Stomach (tissue), 4 donors: ENCODE results near the gene ZSWIM5.

Experiments used
- POLR2A ChIP-seq, 4 donors: fragments of 450-650 bp; IDR thresholded peaks; one replicate each; pipeline ENCODE4 v1.6.1; 2016; ENCODE audit warnings: antibody characterized with exemption in 4 of 4, control low read depth in 2 of 4, mild to moderate bottlenecking in 1 of 4, moderate library complexity in 1 of 4
- TF ChIP-seq, protein P1 (sequence below), 7 experiments: fragments of 450-650 bp in 4 of 7; fragments of 200-600 bp in 3 of 7; sonication (generic) in 3 of 7; IDR thresholded peaks; one replicate each; pipeline ENCODE4 v1.5.1; 2016 to 2019; ENCODE audit warnings: antibody characterized with exemption in 7 of 7, control low read depth in 2 of 7, mild to moderate bottlenecking in 1 of 7

DNA sequence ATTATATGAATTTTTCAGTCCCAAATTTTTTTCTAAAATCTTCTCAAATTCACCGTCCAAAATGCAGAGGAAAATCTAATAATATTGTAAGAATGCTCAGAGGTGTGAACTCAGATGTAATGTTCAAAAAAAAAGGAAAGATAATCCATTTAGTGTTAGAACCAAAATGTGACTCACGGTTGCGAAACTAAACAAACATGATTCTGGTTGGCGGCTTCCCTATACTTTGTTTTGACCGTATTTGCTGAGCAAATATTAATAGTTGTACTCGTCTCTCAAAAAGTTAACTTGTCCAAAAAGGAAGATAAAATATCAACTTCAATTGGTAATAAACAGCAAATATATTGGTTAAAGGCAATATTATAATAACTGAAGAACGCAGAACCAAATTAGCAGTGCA lies 34.4 kb downstream of the ZSWIM5 start:
- TF ChIP-seq, protein P1, sequence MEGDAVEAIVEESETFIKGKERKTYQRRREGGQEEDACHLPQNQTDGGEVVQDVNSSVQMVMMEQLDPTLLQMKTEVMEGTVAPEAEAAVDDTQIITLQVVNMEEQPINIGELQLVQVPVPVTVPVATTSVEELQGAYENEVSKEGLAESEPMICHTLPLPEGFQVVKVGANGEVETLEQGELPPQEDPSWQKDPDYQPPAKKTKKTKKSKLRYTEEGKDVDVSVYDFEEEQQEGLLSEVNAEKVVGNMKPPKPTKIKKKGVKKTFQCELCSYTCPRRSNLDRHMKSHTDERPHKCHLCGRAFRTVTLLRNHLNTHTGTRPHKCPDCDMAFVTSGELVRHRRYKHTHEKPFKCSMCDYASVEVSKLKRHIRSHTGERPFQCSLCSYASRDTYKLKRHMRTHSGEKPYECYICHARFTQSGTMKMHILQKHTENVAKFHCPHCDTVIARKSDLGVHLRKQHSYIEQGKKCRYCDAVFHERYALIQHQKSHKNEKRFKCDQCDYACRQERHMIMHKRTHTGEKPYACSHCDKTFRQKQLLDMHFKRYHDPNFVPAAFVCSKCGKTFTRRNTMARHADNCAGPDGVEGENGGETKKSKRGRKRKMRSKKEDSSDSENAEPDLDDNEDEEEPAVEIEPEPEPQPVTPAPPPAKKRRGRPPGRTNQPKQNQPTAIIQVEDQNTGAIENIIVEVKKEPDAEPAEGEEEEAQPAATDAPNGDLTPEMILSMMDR (IDR thresholded peaks at IDR 0.05): no peak
- TF ChIP-seq POLR2A (IDR thresholded peaks at IDR 0.05): no peak
